HepG2 (cell line): ENCODE results near the gene CHTF18.

Source experiments
- BHLHE40 ChIP-seq: IDR thresholded peaks from 2 replicates; pipeline ENCODE4 v1.6.1; 2011; ENCODE audit warnings: low read length, improper control_type of control experiment
- FOXC1 ChIP-seq: sonication (generic); formaldehyde crosslinking; IDR thresholded peaks from 2 replicates; pipeline ENCODE4 v1.8.0; 2022; ENCODE audit warnings: mild to moderate bottlenecking, missing genetic modification reagents, borderline replicate concordance
- KDM1A ChIP-seq: IDR thresholded peaks from 2 replicates; pipeline ENCODE4 v1.6.1; 2016; ENCODE audit warnings: missing compliant biosample characterization
- MATR3 ChIP-seq: sonication (generic); formaldehyde crosslinking; IDR thresholded peaks from 2 replicates; pipeline ENCODE4 v1.4.0; 2020; ENCODE audit warnings: missing genetic modification reagents
- NFYB ChIP-seq: sonication (generic); formaldehyde crosslinking; IDR thresholded peaks from 2 replicates; pipeline ENCODE4 v1.4.0; 2020; ENCODE audit warnings: missing genetic modification reagents

DNA sequence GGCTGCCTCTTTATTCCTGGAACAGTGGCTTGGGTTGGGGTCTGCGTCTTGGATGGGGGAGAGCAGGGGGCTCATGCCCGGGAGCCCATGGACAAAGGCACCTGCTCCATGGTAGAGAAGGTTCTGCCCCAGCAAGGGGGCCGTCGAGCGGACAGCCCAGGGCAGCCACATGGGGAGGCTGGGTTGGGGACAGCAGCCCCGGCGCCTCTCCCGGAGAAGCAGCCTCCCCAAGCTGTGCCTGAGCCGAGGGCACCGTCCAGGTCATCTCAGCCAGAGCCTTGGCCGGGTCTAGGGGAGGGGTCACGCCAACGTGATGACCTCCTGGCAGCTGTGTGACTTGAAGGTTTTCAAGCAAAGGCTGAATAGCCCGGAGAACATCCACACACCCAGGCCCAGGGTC, 45.0 kb downstream of the CHTF18 start:
- TF ChIP-seq MATR3 (CRISPR knock-in tag) (no peak), NFYB (CRISPR knock-in tag) (no peak), BHLHE40 (no peak), FOXC1 (no peak), KDM1A (CRISPR knock-in tag) (no peak)
